H1 (cell line): ENCODE measurements around the gene KDM5A. TPM values are rescaled to one million over a fixed set of nuclear protein-coding genes. Genes with fewer than 3 reads are reported as not detected.

ENCODE experiments used
- CTCF ChIA-PET: fragments of 300-600 bp; sonication (Branson Sonifier 250); formaldehyde crosslinking; loops from one replicate; lab custom pipeline; 2021; ENCODE audit not compliant: partially characterized antibody; lab: Charles Lee
- POLR2A ChIA-PET: fragments of 300-600 bp; sonication (Branson Sonifier 250); formaldehyde crosslinking; loops from one replicate; lab custom pipeline; 2021; ENCODE audit warnings: inconsistent platforms; ENCODE audit not compliant: partially characterized antibody; lab: Charles Lee
- DNase-seq, 2 experiments: peaks; one replicate each; pipeline versions ENCODE4 v3.0.0 to v3.0.0-alpha.2; 2010 to 2022; ENCODE audit warnings: low spot score in 2 of 2, low read depth in 1 of 2, mixed read lengths in 1 of 2
- FAIRE-seq: peaks from 2 replicates; lab custom pipeline; 2011; peaks lifted over from hg19 to GRCh38; lab: Jason Lieb, UNC
- H2AFZ ChIP-seq: 2 replicates; pipeline ENCODE4 v1.8.1; 2012; ENCODE audit warnings: low read length, inconsistent platforms
- H2AK5ac ChIP-seq: 2 replicates; pipeline ENCODE4 v1.6.1; 2013; ENCODE audit warnings: low read depth, low read length
- H2BK120ac ChIP-seq: replicated peaks from 2 replicates; pipeline ENCODE3; 2013; ENCODE audit warnings: low read depth, low read length, inconsistent platforms
- H2BK12ac ChIP-seq: 2 replicates; pipeline ENCODE4 v1.6.1; 2013; ENCODE audit warnings: low read depth, low read length
- H2BK15ac ChIP-seq: 2 replicates; pipeline ENCODE4 v1.6.1; 2013; ENCODE audit warnings: low read length
- H2BK20ac ChIP-seq: 2 replicates; pipeline ENCODE4 v1.6.1; 2013; ENCODE audit warnings: low read length
- H2BK5ac ChIP-seq: 2 replicates; pipeline ENCODE4 v1.6.1; 2013; ENCODE audit warnings: low read depth, low read length
- H3K14ac ChIP-seq: 2 replicates; pipeline ENCODE4 v1.6.1; 2013; ENCODE audit warnings: inconsistent platforms; ENCODE audit not compliant: insufficient read length
- H3K18ac ChIP-seq: 2 replicates; pipeline ENCODE4 v1.6.1; 2013; ENCODE audit warnings: low read length; ENCODE audit errors: extremely low read depth
- H3K23ac ChIP-seq: 2 replicates; pipeline ENCODE4 v1.6.1; 2013; ENCODE audit warnings: inconsistent platforms; ENCODE audit not compliant: insufficient read length
- H3K23me2 ChIP-seq: 2 replicates; pipeline ENCODE4 v1.6.1; 2013; ENCODE audit warnings: low read depth, low read length
- H3K27ac ChIP-seq: 2 replicates; pipeline ENCODE4 v1.6.1; 2011; ENCODE audit warnings: low read depth, low read length, inconsistent platforms
- H3K27me3 ChIP-seq, 4 experiments: replicated peaks in 1 of 4; 1 replicate in 1 of 4; 2 replicates in 3 of 4; pipeline versions ENCODE4 v1.6.1 to v1.8.1; 2011 to 2013; ENCODE audit warnings: low read length in 3 of 4, mild to moderate bottlenecking in 3 of 4, inconsistent platforms in 2 of 4, mixed read lengths in 2 of 4, moderate library complexity in 1 of 4; ENCODE audit not compliant: control insufficient read depth in 3 of 4, insufficient read depth in 3 of 4; ENCODE audit errors: extremely low read depth in 1 of 4
- H3K36me3 ChIP-seq, 4 experiments: 2 replicates each; pipeline versions ENCODE4 v1.6.1 to v1.8.1; 2011 to 2013; ENCODE audit warnings: mild to moderate bottlenecking in 4 of 4, low read length in 3 of 4, moderate library complexity in 2 of 4, control low read depth in 1 of 4, inconsistent platforms in 1 of 4; ENCODE audit not compliant: insufficient read depth in 4 of 4, control insufficient read depth in 2 of 4
- H3K4ac ChIP-seq: replicated peaks from 2 replicates; pipeline ENCODE3; 2013; ENCODE audit warnings: low read length, low read depth, mixed read lengths, inconsistent platforms; ENCODE audit not compliant: insufficient read length
- H3K4me1 ChIP-seq, 4 experiments: replicated peaks in 1 of 4; 1 replicate in 1 of 4; 2 replicates in 3 of 4; pipeline versions ENCODE4 v1.6.1 to v1.8.1; 2011 to 2013; ENCODE audit warnings: low read length in 3 of 4, inconsistent platforms in 2 of 4, mixed read lengths in 1 of 4; ENCODE audit not compliant: insufficient read depth in 4 of 4, control insufficient read depth in 3 of 4
- H3K4me2 ChIP-seq, 2 experiments: 2 replicates each; pipeline versions ENCODE4 v1.6.1 to v1.8.1; 2011 to 2013; ENCODE audit warnings: low read depth in 2 of 2, low read length in 2 of 2, control low read depth in 1 of 2, inconsistent platforms in 1 of 2, mild to moderate bottlenecking in 1 of 2; ENCODE audit not compliant: insufficient read depth in 1 of 2
- H3K4me3 ChIP-seq, 4 experiments: fragments of 200-600, 300-600 bp in 1 of 4; sonication (generic), shearing (Covaris generic), sonication (Bioruptor Twin) in 1 of 4; 2 replicates each; pipeline versions ENCODE4 v1.5.1 to v1.8.1; 2011 to 2016; ENCODE audit warnings: low read length in 4 of 4, low read depth in 3 of 4, control low read depth in 2 of 4, inconsistent platforms in 2 of 4, mild to moderate bottlenecking in 2 of 4, mixed read lengths in 1 of 4, moderate library complexity in 1 of 4; ENCODE audit not compliant: insufficient read depth in 2 of 4; ENCODE audit errors: extremely low read depth in 1 of 4
- H3K56ac ChIP-seq: replicated peaks from 2 replicates; pipeline ENCODE3; 2013; ENCODE audit warnings: low read depth, mild to moderate bottlenecking, mixed read lengths, low read length, inconsistent platforms; ENCODE audit not compliant: insufficient read length
- H3K79me1 ChIP-seq: 2 replicates; pipeline ENCODE4 v1.6.1; 2013; ENCODE audit warnings: low read depth, low read length, control low read depth
- H3K79me2 ChIP-seq, 2 experiments: 2 replicates each; pipeline versions ENCODE4 v1.6.1 to v1.8.1; 2012 to 2013; ENCODE audit warnings: low read length in 2 of 2, mild to moderate bottlenecking in 2 of 2, inconsistent platforms in 1 of 2; ENCODE audit not compliant: insufficient read depth in 2 of 2, control insufficient read depth in 1 of 2
- H3K9ac ChIP-seq, 4 experiments: replicated peaks in 1 of 4; 1 replicate in 1 of 4; 2 replicates in 3 of 4; pipeline versions ENCODE4 v1.6.1 to v1.8.1; 2011 to 2013; ENCODE audit warnings: low read depth in 3 of 4, low read length in 3 of 4, control low read depth in 2 of 4, mild to moderate bottlenecking in 2 of 4, moderate library complexity in 2 of 4, inconsistent platforms in 1 of 4; ENCODE audit errors: extremely low read depth in 1 of 4
- H3K9me3 ChIP-seq, 2 experiments: 2 replicates each; pipeline versions ENCODE4 v1.6.1 to v1.8.1; 2012 to 2013; ENCODE audit warnings: mild to moderate bottlenecking in 2 of 2, moderate library complexity in 2 of 2, control low read depth in 1 of 2, inconsistent platforms in 1 of 2, low read depth in 1 of 2, low read length in 1 of 2, mixed read lengths in 1 of 2; ENCODE audit not compliant: insufficient read depth in 2 of 2
- H4K20me1 ChIP-seq, 2 experiments: replicated peaks in 1 of 2; 2 replicates each; pipeline versions ENCODE3 to v1.8.1; 2011 to 2013; ENCODE audit warnings: inconsistent platforms in 2 of 2, low read length in 2 of 2, mild to moderate bottlenecking in 1 of 2; ENCODE audit not compliant: insufficient read depth in 2 of 2, control insufficient read depth in 1 of 2
- H4K5ac ChIP-seq: 2 replicates; pipeline ENCODE4 v1.6.1; 2013; ENCODE audit warnings: low read length, low read depth, mixed read lengths, inconsistent platforms; ENCODE audit not compliant: insufficient read length
- H4K8ac ChIP-seq: 2 replicates; pipeline ENCODE4 v1.8.0; 2013; ENCODE audit warnings: mild to moderate bottlenecking, moderate library complexity, low read length, inconsistent platforms; ENCODE audit not compliant: insufficient read depth; ENCODE audit errors: extremely low read depth
- H4K91ac ChIP-seq: replicated peaks from 2 replicates; pipeline ENCODE3; 2013; ENCODE audit warnings: low read length, mixed read lengths, inconsistent platforms; ENCODE audit not compliant: insufficient read length
- TCF12 ChIP-seq: IDR thresholded peaks from 2 replicates; pipeline ENCODE4 v1.6.1; 2011; ENCODE audit warnings: low read depth, mild to moderate bottlenecking, low read length
- WGBS, 2 experiments: shearing (Covaris generic) in 1 of 2; methylation state at CpG; one replicate each; pipeline versions ENCODE4 v1.1.6 to v1.1.7; 2013 to 2015; ENCODE audit warnings: low lambda C conversion rate in 2 of 2, mixed read lengths in 2 of 2, inconsistent platforms in 1 of 2, low coverage in 1 of 2, missing lambda C conversion rate in 1 of 2; ENCODE audit not compliant: insufficient replicate concordance in 2 of 2, insufficient coverage in 1 of 2, insufficient read length in 1 of 2; ENCODE audit errors: extremely low coverage in 1 of 2, missing lambda C conversion rate in 1 of 2; 5-methylcytosine and 5-hydroxymethylcytosine counted together
- polyA plus RNA-seq, 7 experiments: library from polyadenylated mRNA; depleted of rRNA in 3 of 7; stranded (reverse) in 5 of 7; unstranded in 2 of 7; fragments of >200 nt in 5 of 7; fragments of 200-250 nt in 2 of 7; gene quantifications; 1 replicate in 5 of 7; 2 replicates in 1 of 7; 4 replicates in 1 of 7; pipeline versions ENCODE4 v1.2.1 to v1.2.3, GENCODE V29; 2011 to 2013; ENCODE audit warnings: missing spikeins in 2 of 7, mixed read lengths in 2 of 7
- total RNA-seq: library from RNA; stranded (reverse); fragmentation: NEBNext Ultra II Directional; extraction: Animal tissue kit (Norgen Biotek cat#: 25700); gene quantifications from 2 replicates; pipeline ENCODE4 v1.2.1, GENCODE V29; 2021

The KDM5A gene
- total and polyA plus RNA-seq, 2 of the 8 experiments (the other 6 are each of a cell fraction or from before 2014, with no cell fraction given) = 6.3 to 36.9 TPM

- Histone ChIP-seq H3K4me2 (no peak overlapping the region), H2BK20ac (no peak overlapping the region), H3K27ac (no peak overlapping the region)
- no peak for TF ChIP-seq TCF12
Measured at GRCh38 chr12:237026-237815, 151.9 kb downstream of the KDM5A start.

More at GRCh38 chr12:237026-237815, 151.9 kb downstream of the KDM5A start:
- no peaks in the 10 kb centered on the region for H4K20me1 ChIP-seq
- FAIRE-seq = no peak
- no peaks in the 10 kb centered on the region for H3K23me2 ChIP-seq
- H3K4ac ChIP-seq = no peak overlapping the region
- H2AFZ ChIP-seq = no peak overlapping the region
- no peaks in the 10 kb centered on the region for H3K27me3 ChIP-seq
- H4K8ac ChIP-seq = no peak overlapping the region
- H3K4me3 ChIP-seq = no peak overlapping the region
- no peak overlapping the region for H3K14ac ChIP-seq
- 90% methylated on average over 13 of the region's 13 CpGs; no CpG with 5 or more reads in 1 of the 2 experiments for WGBS, 2 experiments
- H2BK5ac ChIP-seq = no peak overlapping the region
- H3K23ac ChIP-seq = no peak overlapping the region
- DNase-seq = no peak
- no peaks in the 10 kb centered on the region for H3K79me2 ChIP-seq
- H2BK15ac ChIP-seq = no peak overlapping the region
- no peak overlapping the region for H3K18ac ChIP-seq
- peaks cover 0 to 4% (median 0%) of the 10 kb centered on the region in 4 experiments; a peak in 2 of 7 replicates for H3K4me1 ChIP-seq
- ChIA-PET POLR2A (no interaction called here), CTCF (interaction anchor here (0.6 kb wide), 1 partner anchor 985 kb away, joined by 3 read pairs; no protein-coding TSS in a partner anchor)
- no peak overlapping the region for H2BK120ac ChIP-seq
- no peak overlapping the region for H4K91ac ChIP-seq
- no peak overlapping the region for H3K56ac ChIP-seq
- no peak overlapping the region for H3K9ac ChIP-seq
- no peak overlapping the region for H2BK12ac ChIP-seq
- H3K36me3 ChIP-seq = no peaks in the 10 kb centered on the region
- no peak overlapping the region for H2AK5ac ChIP-seq
- H4K5ac ChIP-seq = no peak overlapping the region
- H3K9me3 ChIP-seq = peaks cover 8 to 13% of the 10 kb centered on the region in 2 experiments
- H3K79me1 ChIP-seq = no peaks in the 10 kb centered on the region
